GM12874 (cell line): ENCODE measurements around the gene MAN2C1.

Experiments
- CTCF ChIP-seq: IDR thresholded peaks from 2 replicates; pipeline ENCODE4 v1.5.1; 2011; ENCODE audit warnings: low read depth, mild to moderate bottlenecking, control low read depth, low read length, moderate library complexity; ENCODE audit not compliant: insufficient read depth

Gene MAN2C1

GRCh38 chr15:75354454-75354853 is 14.0 kb downstream of the MAN2C1 start:
- no peak for TF ChIP-seq CTCF

GRCh38 chr15:75353604-75354003 is 14.8 kb downstream of the MAN2C1 start:
- no peak for TF ChIP-seq CTCF

DNA sequence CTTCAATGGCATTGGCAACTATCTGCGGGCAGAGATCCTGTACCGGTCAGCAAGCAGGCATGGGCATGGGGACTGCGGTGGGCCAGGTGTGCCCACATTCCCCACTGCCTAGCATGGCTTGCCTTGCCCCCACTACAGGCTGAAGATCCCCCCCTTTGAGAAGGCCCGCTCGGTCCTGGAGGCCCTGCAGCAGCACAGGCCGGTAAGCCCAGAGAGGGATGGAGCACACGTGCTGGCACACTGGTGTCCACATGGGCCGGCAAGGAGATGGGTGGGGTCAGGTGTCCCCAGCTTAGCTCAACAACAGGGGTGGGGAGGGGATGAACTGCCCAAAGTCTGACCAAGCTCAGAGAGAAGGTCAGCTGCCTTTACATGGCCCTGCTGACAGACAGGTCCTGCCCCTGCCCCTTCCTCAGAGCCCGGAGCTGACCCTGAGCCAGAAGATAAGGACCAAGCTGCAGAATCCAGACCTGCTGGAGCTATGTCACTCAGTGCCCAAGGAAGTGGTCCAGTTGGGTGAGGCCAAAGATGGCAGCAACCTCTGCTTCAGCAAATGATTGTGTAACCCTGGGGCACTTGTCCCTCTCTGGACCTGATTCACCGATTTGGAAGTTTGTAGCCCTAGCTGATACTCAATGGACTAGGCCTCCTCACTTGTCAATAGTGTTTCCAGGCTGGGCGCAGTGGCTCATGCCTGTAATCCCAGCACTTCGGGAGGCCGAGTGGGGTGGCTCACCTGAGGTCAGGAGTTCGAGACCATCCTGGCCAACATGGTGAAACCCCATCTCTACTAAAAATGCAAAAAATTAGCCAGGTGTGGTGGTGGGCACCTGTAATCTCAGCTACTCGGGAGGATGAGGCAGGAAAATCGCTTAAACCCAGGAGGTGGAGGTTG is 16.0 kb downstream of the MAN2C1 start:
- no peak for TF ChIP-seq CTCF

DNA sequence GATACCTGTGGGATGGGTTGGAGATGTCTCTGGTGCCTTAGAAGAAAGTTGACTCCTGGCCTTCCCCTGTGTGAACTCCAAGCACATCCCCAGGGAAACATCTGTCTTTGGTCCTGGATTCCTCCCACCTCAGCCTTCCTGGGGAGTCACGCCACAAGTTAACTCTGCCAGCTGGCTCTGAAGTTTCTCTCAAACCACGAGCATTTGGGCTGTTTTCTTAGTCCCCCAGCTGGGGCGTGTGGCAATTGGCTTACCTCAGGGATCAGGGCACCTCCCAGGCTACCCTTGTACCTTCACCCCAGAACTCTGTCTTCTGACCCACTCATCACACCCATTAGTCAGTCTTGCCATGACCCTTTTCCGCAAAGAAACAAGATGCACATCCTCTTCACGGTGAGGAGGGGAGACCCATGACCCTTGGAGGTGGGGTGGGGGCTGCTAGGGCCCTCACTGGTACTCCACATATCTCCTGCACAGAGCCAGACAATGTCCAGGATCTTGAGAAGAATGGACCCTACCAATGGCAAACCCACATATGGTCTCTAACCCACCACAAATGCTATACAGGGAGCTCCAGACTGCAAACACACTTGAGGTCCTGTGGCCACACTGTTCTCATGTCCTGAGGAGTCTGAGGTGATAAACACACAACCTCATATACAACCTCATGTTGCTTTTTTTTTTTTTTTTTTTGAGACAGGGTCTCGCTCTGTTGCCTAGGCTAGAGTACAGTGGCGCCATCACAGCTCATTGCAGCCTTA is 17.6 kb downstream of the MAN2C1 start:
- TF ChIP-seq CTCF: no peak

- TF ChIP-seq CTCF: no peak
Observed at GRCh38 chr15:75349851-75350588, 18.4 kb downstream of the MAN2C1 start.

DNA sequence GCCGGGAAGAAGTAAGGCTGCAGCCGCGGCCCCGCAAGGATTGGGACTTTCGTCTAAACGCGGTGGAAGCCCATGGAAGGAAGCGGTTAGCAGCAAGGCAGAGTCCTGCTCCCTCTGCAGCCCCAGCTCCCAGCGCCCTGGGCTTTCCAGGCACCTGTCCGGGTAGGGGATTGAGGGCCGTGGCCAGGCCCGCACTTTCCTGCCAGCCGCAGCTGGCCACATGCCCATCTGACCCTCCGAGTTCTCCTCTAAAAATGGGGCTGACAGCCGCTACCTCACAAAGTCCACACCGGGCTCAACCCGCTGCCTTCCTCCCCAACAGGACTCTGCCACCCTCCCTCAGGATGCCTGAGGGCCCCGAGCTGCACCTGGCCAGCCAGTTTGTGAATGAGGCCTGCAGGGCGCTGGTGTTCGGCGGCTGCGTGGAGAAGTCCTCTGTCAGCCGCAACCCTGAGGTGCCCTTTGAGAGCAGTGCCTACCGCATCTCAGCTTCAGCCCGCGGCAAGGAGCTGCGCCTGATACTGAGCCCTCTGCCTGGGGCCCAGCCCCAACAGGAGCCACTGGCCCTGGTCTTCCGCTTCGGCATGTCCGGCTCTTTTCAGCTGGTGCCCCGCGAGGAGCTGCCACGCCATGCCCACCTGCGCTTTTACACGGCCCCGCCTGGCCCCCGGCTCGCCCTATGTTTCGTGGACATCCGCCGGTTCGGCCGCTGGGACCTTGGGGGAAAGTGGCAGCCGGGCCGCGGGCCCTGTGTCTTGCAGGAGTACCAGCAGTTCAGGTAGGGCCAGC is 19.7 kb downstream of the MAN2C1 start:
- no peak for TF ChIP-seq CTCF
